Kidney (tissue), 14 donors: Measurements from ENCODE around the gene RPLP2. TPM values are rescaled to one million over a fixed set of nuclear protein-coding genes. Genes with fewer than 3 reads are reported as not detected.

ENCODE experiments used
- DNase-seq, 5 donors: peaks; one replicate each; pipeline ENCODE4 v3.0.0-alpha.2; 2013 to 2020
- FAIRE-seq: peaks from 2 replicates; lab custom pipeline; 2012; peaks lifted over from hg19 to GRCh38; lab: Jason Lieb, UNC
- H3K27ac ChIP-seq, 2 donors: one replicate each; pipeline ENCODE4 v1.7.0; 2013; ENCODE audit warnings: low read depth in 2 of 2, low read length in 2 of 2, inconsistent platforms in 1 of 2
- H3K27me3 ChIP-seq: one replicate; pipeline ENCODE4 v1.7.1; 2013; ENCODE audit warnings: low read length, inconsistent platforms; ENCODE audit not compliant: control insufficient read depth, insufficient read depth
- H3K36me3 ChIP-seq, 3 donors: one replicate each; pipeline versions ENCODE4 v1.7.0 to v1.7.1; 2013; ENCODE audit warnings: low read length in 3 of 3, control low read depth in 1 of 3, inconsistent platforms in 1 of 3; ENCODE audit not compliant: insufficient read depth in 3 of 3, control insufficient read depth in 2 of 3
- H3K4me1 ChIP-seq, 3 donors: one replicate each; pipeline versions ENCODE4 v1.7.0 to v1.7.1; 2013; ENCODE audit warnings: low read length in 3 of 3, inconsistent platforms in 1 of 3, low read depth in 1 of 3; ENCODE audit not compliant: control insufficient read depth in 2 of 3, insufficient read depth in 2 of 3
- H3K4me3 ChIP-seq, 3 donors: one replicate each; pipeline versions ENCODE4 v1.7.0 to v1.8.1; 2013; ENCODE audit warnings: low read length in 3 of 3, control low read depth in 1 of 3, inconsistent platforms in 1 of 3
- H3K9ac ChIP-seq, 3 donors: one replicate each; pipeline versions ENCODE4 v1.7.0 to v1.7.1; 2013; ENCODE audit warnings: low read length in 3 of 3, control low read depth in 1 of 3, inconsistent platforms in 1 of 3
- H3K9me3 ChIP-seq, 3 donors: one replicate each; pipeline versions ENCODE4 v1.7.0 to v1.7.1; 2013; ENCODE audit warnings: low read length in 3 of 3, control low read depth in 1 of 3, inconsistent platforms in 1 of 3; ENCODE audit not compliant: control insufficient read depth in 2 of 3, insufficient read depth in 1 of 3
- CTCF ChIP-seq: IDR thresholded peaks from 3 replicates; pipeline ENCODE4 v1.5.1; 2012; ENCODE audit warnings: mild to moderate bottlenecking, moderate library complexity, borderline replicate concordance; ENCODE audit not compliant: insufficient read depth; ENCODE audit errors: extremely low read depth
- intact Hi-C: fragments of 100-400 bp; cut with DNase I; formaldehyde crosslinking; loops from one replicate; pipeline ENCODE4 v1.11.1; 2022
- polyA plus RNA-seq: library from polyadenylated mRNA; stranded (reverse); fragments of 350-450 nt; fragmentation: Illumina TruSeq; extraction: RNeasy Lipid Tissue Mini Kit (QIAGEN cat#74804); gene quantifications from one replicate; pipeline ENCODE4 v1.2.3, GENCODE V29; 2014; ENCODE audit warnings: low read depth, low replicate concordance; ENCODE audit not compliant: insufficient read depth
- total RNA-seq: library from RNA; stranded (reverse); fragmentation: NEBNext Ultra II Directional; extraction: Animal tissue kit (Norgen Biotek cat#: 25700); gene quantifications from one replicate; pipeline ENCODE4 v1.2.1, GENCODE V29; 2021
- donor health status: control.
- donor health status: control.
- donor health status: control.
- donor health status: control.
- donor health status: control.
- donor health status: DM: yes; HTN: yes; CAD: no.
- donor health status: Normal renal cell carcinoma (clear cell type).

The RPLP2 gene
- total and polyA plus RNA-seq, 2 donors from 2014 or later: 1,544 to 1,997 TPM

GRCh38 chr11:765802-766091 lies 44.0 kb upstream of the RPLP2 start:
- Histone ChIP-seq H3K9me3 (no peaks in the 10 kb centered on the region), H3K27ac (no peak overlapping the region), H3K4me3 (no peak overlapping the region), H3K9ac (no peak overlapping the region), H3K36me3 (peaks cover 0 to 31% (median 16%) of the 10 kb centered on the region in 3 donors), H3K4me1 (peaks cover 0 to 2% (median 0%) of the 10 kb centered on the region in 3 donors), H3K27me3 (no peaks in the 10 kb centered on the region)
- intact Hi-C loops: no loop called here
- TF ChIP-seq CTCF: no peak
- DNase-seq (no peak), FAIRE-seq (no peak)

- H3K4me1 ChIP-seq: peaks cover 0 to 2% (median 0%) of the 10 kb centered on the region in 3 donors
- no peaks in the 10 kb centered on the region for H3K27me3 ChIP-seq
- peaks cover 0 to 30% (median 19%) of the 10 kb centered on the region in 3 donors for H3K36me3 ChIP-seq
- no peak for TF ChIP-seq CTCF
- FAIRE-seq (no peak), DNase-seq (no peak)
- no peak overlapping the region for H3K27ac ChIP-seq
- no peak overlapping the region for H3K4me3 ChIP-seq
- no peak overlapping the region for H3K9ac ChIP-seq
- no peaks in the 10 kb centered on the region for H3K9me3 ChIP-seq
- intact Hi-C loops: no loop called here
Measured at GRCh38 chr11:766106-766935, 43.4 kb upstream of the RPLP2 start.

GRCh38 chr11:766936-767210 lies 42.9 kb upstream of the RPLP2 start:
- Histone ChIP-seq H3K4me3 (no peak overlapping the region), H3K4me1 (peaks cover 0 to 2% (median 0%) of the 10 kb centered on the region in 3 donors), H3K27me3 (no peaks in the 10 kb centered on the region), H3K9me3 (no peaks in the 10 kb centered on the region), H3K9ac (no peak overlapping the region), H3K36me3 (peaks cover 0 to 25% (median 15%) of the 10 kb centered on the region in 3 donors), H3K27ac (no peak overlapping the region)
- DNase-seq (no peak), FAIRE-seq (no peak)
- intact Hi-C loops: no loop called here
- no peak for TF ChIP-seq CTCF
